Activated T-cell treated with anti-CD3 and anti-CD28 coated beads for 24 hours (primary cell): ENCODE measurements around the gene PRSS57.
"Not testable (repeated sequence)": the region's sequence is repeated elsewhere in the genome, so short reads cannot be mapped to it uniquely, and the experiment has no call there.

Experiments
- DNase-seq: peaks from one replicate; pipeline ENCODE4 v3.0.0-alpha.2; 2020; ENCODE audit warnings: low read depth

PRSS57 gene

DNA sequence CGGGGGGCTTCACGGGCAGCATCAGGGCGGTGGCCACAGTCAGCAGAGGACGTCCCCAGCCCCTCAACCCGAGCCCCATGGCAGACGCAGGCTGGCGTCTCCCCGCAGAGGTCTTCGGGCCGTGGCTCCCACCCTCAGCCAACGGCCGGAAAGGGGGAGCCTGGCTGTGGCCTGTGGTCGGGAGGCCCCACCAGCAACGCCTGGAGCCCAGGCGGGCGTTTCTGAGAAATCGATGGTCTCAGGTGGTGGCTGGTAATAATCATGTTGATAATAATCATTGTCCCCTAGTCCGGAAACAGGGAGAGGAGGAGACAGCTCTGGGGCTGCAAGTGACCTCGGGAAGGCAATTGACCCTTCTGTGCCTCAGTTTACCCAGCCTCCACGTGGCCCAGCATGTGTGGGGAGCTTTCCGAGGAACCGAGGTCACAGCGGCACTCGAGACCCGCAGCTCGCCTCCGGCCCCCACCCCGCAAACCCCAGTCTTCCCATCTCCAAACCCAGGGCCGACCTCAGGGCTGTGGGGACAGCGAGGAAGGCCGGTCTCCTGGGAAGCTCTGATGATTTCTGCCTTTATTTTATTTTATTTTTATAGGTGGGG, at the start of gene PRSS57:
PRSS57 (minus strand) TSS at position 101 of the 598 bp plus-strand sequence; CDS start at position 79, 22 bp downstream.
- DNase-seq: no peak

DNA sequence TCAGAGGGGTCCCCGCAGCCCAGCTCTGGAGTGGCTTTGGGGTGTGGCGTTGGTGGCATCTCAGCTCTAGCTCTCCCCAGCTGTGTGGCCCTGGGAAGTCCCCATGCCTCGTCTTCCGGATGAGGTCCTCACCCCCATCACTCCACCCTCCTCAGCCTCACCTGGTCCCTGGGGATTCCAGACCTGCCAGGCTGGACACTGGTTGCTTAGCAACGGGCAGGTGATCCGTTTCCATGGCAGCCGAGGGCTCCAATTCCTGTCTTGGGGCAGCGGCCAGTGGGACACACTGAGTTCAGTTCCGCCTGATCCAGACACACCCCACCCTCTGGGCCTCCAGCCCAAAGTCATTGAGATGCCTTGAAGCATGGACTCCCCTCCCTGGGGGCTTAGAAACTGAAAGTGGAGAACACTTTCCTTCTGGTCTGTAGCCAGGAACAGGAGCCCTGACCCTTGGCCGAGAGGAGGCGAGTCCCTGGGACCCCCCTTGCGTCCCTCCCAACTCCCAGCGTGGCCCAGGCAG, 48.0 kb upstream of the PRSS57 start:
- DNase-seq: no peak

DNA sequence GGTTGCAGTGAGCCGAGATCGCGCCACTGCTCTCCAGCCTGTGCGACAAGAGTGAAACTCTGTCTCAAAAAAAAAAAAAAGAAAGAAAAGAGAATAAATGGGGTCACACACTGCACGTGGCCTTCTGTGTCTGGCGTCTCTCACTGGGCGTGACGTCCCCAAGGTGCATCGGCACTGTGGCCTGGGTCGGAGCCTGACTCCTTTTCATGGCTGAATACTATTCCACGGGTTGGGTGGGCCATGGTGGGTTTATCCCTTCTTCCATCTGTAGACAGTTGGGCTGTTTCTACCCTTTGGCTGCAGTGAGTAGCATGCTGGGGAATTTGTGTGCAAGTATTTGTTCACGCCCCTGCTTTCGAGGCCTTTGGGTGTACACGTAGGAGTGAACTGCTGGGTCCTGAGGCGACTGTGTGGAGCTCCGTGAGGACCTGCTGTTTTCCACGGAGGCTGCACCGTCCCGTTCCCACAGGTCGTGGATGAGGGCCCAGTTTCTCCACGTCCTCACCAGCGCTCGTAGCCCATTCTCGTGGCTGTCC, 47.4 kb upstream of the PRSS57 start:
- no peak for DNase-seq

DNA sequence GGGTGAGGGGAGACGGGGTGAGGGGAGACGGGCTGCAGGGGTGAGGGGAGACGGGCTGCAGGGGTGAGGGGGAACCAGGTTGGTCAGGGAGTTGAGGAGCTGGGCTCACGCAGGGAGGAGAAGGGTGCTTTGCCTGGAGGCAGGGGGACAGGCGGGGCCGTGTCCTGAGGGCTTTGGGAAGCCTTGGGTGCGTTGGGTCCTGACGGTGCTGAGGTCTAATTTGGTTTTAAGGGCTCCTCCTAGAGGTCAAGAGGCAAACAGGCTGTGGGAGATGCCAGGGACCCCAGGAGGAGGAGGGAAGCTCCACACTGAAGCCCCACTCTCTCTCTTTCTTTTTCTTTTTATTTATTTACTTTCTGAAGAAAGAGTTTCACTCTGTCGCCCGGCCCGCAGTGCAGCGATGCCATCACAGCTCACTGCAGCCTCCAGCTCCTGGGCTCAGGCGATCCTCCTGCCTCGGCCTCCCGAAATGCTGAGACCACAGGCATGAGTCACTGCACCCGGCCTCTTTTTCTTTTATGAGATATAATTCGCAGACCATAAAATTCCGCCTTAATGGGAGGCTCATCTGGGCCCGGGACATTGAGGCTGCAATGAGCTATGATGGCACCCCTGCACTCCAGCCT, 46.4 kb upstream of the PRSS57 start:
- no peak for DNase-seq

DNA sequence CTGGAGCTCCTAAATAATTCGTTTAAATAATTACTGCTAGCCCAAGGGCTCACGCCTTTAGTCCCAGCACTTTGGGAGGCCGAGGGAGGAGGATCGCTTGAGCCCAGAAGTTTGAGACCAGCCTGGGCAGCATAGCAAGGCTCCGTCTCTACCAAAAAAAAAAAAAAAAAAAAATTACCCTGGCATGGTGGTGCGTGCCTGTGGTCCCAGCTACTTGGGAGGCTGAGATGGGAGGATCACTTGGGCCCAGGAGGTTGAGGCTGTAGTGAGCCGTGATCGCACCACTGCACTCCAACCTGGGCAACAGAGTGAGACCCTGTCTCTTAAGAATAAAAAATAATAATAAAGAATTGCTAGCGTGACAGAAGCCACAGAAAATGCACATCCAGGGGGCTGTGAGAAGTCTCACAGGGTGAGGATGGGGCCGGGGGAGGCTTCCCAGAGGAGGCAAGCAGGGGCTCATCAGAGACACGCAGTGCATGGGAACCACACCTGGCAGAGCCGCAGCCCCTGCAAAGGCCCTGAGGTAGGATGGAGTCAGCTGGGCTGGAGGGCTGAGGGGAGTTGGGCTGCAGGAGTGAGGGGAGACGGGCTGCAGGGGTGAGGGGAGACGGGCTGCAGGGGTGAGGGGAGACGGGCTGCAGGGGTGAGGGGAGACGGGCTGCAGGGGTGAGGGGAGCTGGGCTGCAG, 45.7 kb upstream of the PRSS57 start:
- DNase-seq: not testable (repeated sequence)

DNA sequence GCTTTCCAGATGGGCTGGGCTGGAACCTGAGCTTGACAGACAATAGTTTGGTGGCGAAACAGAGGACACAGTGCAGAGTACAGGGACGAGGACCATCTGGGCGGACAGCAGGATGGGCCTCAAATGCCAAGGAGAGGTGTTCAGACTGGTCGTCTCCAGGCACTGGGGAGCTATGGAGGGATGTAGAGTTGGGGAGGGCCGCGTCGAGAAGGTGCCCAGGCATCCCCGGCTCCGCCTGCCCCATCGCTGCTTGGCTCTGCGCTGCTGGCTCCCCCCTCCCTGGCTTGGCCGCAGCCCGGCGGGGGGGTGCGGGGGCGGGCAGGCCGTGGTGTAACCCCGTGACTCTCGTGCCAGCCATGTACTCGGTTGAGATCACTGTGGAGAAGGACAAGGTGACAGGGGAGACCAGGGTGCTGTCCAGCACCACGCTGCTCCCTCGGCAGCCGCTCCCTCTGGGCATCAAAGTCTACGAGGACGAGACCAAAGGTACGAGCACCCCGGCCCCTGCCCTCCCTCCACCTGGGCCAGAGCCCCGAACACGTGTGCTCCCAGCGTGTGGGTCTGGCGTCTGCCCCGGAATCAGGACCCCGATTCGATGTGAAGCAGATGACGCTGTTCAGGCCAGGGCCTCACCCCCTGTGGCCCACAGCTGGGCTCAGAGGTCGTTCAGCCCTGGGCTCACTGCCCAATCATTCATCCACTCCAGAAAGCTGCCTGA, 44.9 kb upstream of the PRSS57 start:
- no peak for DNase-seq

DNA sequence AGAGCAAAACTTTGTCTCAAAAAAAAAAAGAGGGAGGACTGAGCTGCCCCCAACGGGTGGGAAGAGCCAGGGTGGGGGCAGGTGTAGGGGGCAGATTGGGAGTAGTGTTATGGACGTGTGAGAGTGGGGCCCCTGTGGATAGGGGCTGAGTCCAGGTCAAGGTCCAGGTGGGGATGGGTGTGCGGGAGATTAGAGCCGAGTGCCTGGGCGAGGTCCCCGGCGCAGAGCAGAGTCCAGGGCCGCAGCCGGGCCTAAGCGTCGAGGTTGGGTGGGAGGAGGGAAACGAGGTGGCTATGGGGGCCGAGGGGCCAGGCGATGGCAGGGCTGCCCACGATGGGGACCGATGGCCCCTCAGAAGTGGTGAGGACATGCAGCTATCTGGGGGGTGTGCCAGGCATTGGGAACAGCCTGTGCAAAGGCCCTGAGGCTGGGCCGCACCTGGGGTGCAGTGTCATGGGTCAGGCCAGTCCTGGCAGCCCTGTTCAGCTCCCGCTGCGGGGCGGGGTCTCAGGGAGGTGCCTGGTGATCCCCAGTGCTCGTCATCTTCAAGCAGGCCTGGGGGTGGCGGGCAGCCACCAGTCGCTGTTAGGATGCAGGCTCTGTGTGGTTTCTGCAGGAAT, 43.4 kb upstream of the PRSS57 start:
- DNase-seq: no peak

DNA sequence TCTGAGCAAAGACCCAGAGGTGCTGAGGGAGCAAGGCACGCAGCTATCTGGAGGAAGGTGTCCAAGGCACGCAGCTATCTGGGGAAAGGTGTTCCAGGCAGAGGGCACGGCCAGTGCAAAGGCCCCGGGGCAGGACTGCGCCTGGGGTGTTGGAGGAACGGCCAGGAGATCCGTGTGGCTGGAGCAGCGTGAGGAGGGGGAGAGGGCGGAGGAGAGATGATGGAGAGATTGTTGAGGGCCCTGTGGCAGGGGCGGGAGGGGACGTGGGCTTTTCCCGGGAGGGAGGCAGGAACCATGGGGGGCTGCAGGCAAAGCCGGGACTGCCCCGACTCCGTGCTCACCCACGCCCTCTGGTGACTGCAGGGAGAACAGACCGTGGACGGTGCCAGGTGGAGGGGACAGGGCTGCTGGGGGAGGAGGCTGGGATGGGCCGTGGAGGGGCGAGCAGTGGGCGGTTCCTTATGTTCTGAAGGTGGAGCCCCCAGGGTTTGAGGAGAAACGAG, 42.4 kb upstream of the PRSS57 start:
- peak; percentile 46 for DNase-seq

DNA sequence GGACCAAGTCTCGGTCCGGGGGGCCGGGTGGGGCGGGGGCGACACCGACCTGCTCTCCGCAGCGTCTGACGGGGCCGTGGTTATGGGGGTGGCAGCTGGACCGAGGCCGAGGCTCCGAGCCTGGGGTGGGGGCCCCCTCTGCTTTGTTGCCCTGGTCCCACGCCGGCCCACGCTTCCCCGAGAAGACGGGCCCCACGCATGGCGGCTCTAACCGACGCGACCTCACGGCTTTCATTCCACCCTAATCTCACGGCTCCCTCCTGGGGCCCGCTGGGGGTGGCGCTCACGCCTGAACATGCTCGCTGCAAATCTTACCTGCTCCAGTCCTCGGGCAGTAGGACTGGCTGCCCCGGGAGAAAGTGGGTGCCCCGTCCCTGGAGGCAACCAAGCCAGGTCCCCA, 40.9 kb upstream of the PRSS57 start:
- DNase-seq: no peak

DNA sequence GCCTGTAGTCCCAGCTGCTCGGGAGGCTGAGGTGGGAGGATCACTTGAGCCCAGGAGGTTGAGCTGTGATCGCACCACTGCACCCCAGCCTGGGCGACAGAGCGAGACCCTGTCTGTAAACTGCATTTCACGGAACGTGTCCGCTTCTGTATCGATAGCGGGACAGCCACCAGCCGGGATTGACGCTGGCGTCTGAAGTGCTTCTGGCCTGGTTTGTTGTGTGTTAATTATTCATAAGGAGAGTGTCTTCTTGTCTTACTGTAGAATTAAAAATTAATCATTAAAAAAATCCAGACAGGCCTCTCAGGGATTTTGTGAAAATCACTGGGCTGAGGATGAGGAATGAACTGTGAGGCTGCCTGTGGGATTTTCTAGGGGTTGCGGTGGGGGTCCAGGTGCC, 39.5 kb upstream of the PRSS57 start:
- DNase-seq: no peak

DNA sequence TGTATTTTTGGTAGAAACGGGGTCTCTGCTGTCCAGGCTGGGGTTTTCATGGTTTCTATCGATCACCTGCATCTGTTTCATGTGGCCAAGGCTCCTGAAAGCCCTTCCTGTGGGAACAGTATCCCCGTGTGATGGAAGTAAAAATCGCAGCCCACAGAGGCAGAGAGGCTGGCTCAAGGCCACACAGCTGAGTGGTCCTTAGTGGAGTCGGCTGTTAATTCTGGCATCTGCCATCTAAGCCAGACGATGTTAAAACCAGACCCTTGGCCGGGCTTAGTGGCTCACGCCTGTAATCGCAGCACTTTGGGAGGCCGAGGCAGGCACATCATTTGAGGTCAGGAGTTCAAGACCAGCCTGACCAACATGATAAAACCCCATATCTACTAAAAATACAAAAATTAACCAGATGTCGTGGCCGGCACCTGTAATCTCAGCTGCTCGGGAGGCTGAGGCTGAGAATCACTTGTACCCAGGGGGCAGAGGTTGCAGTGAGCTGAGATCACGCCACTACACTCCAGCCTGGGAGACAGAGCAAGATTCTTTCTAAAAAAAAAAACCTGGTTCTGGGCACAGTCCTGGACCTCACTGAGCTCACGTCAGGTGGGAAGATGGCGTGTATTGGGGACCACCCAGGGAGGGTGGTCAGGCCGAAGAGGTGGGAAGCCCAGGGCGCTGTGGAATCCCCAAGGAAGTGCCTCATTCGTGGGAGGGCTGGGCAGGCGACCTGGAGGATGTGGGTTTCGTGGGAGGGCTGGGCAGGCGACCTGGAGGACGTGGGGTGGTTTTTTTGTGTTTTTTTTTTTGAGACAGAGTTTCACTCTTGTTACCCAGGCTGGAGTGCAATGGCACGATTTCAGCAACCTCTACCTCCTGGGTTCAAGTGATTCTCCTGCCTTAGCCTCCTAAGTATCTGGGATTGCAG, 37.2 kb upstream of the PRSS57 start:
- DNase-seq: no peak

DNA sequence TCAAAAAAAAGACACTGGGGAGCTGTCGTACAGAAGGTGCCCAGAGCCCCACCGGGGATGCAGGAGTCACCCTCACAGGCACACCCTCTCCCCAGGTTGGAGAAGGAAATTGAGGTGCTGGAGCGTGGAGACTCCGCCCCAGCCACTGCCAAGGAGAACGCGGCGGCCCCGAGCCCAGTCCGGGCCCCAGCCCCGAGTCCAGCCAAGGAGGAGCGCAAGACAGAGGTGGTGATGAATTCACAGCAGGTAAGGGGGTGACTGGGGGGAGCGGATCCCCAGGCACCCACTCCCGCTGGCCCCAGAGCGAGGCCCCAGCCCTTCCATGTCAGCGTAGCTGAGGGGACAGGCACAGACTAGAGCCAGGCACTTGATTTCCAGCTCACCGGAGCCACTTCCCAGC, 35.7 kb upstream of the PRSS57 start:
- DNase-seq: no peak

DNA sequence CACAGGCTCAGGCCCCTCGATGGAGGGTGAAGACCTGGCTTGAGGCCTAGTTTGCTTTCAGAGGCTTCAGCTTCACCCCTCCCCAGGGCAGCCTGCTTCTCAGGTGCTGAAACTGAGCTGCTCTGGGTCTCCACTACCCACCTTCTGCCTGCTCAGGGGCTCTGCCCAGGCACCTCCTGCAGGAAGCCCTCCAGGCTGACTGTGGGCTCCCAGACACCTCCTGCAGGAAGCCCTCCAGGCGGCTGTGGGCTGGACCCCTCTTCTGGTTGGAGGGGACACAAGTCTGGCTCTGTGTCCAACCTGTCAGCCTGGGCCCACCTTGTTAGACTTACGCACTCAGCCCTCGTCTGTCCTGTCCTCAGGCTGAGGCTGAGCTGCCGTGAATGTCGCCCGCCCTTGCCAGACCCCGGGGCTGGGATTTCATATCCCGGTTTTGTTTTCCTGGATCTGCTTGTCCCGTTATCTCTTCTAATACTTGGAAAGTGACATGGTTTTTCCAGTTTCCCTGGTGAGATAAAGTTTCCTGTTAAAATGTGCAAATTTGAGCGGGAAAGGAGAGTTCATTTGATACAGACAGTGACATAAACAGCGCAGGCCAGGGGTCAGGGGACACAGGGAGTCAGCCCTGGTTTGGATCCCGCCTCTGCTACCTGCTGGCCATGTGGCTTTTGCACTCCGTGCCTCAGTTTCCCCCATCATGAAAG, 34.9 kb upstream of the PRSS57 start:
- DNase-seq: no peak

DNA sequence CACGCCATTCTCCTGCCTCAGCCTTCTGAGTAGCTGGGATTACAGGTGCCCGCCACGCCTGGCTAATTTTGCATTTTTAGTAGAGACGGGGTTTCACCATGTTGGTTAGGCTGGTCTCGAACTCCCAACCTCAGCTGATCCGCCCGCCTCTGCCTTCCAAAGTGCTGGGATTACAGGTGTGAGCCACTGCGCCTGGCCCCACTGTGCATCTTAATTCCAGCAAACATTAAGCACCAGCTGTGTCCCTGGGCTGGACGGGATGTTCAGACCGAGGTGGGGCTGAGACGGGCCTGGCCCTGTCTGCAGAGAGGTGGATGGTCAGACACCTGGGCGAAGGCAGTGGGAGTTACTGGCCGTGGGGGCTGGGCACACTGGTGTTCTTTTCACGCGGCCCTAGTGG, 34.3 kb upstream of the PRSS57 start:
- DNase-seq: not testable (repeated sequence)

DNA sequence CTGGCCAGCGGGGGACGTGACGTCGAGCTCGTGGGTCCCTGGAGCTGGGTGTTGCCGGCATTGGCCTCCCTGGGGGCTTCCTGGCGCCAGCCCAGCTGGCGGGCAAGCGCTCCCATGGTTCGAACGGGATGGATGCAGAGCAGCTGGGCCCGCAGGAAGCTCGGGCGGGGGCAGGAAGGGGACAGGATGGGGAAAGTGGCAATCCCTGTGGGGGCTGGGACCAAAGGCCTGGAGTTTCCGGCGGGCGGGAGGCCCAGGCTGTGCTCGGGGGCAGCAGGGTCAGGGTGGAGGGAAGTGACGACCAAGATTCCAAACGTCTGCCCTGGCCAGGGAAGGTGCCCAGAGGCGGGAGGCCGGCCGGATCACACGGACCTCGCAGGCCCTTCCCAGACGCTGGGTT, 32.8 kb upstream of the PRSS57 start:
- DNase-seq: no peak

DNA sequence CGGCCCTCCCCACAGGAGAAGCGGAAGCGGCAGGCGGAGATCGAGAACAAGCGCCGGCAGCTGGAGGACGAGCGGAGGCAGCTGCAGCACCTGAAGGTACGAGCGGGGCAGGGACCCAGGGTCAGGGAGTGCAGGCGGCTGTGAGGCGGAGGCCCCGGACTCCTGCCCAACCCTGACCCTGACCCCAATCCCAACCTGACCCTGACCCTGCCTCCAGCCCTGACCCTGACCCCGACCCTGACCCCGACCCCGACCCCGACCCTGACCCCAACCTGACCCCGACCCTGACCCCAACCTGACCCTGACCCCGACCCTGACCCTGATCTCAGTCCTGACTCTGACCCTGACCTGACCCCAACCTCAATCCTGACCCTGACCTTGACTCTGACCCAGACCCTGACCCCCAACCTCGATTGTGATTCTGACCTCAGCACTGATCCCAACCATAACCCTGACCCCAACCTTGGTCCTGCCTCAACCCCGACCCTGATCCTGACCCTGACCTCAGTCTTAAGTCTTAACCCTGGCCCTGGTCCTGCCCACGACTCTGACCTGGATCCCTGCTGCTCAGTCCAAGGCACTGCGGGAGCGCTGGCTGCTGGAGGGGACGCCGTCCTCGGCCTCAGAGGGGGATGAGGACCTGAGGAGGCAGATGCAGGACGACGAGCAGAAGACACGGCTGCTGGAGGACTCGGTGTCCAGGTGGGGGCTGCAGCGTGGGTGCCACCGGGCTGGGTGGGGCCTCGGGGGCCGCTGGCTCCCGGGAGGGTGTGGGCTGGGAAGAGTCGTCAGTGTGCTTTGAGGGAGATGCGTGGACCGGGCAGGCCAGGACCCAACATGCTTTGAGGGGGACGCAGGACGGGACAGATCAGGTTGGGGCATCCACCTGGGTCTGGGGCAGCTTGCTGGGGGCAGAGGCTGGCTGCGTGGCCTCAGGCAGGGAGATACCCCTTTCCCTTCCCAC, 32.0 kb upstream of the PRSS57 start:
- DNase-seq: no peak

DNA sequence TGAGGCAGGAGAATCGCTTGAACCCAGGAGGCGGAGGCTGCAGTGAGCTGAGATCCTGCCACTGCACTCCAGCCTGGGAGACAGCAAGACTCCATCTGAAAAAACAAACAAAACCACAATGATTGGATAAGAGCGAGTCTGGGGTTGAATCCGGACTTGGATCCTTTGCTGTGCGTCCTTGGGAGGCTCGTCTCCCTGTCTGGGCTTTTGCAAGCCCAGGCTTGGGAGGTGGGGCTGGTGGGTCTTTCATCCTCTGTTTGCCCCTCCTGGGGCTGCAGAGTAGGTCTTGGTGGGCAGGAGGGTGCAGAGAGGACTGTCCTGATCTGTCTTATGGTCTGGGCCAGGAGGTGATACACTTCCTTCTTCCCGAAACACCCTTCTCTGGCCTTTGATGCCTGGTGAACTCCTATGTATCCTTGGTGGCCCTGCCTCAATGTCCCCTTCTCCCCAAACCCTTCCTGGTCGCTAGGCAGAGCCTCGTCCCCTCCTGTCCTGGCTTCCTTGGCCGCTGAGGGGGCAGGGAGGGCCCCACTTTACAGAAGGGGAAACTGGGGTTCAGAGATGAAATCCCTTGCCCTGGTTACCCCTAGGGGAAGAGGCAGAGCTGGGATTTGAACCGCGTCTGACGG, 30.3 kb upstream of the PRSS57 start:
- DNase-seq: no peak

DNA sequence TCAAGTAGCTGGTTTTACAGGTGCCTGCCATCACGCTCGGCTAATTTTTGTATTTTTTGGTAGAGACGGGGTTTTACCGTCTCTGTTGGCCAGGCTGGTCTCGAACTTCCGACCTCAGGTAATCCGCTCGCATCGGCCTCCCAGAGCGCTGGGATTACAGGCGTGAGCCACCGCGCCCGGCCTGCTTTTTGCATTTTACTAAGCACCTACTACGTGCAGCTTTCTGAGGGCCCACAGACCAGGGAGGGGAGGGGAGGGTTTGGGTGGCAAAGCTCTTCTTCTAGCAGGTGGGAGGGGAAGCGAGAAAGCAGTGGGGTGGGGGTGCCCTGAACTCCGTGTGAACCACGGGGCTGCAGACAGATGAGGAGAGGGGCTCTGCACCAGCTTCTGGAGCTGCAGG, 28.5 kb upstream of the PRSS57 start:
- DNase-seq: no peak
